Esophagus muscularis mucosa (tissue), 4 donors: ENCODE data around the gene CALM1. TPM values are rescaled to one million over a fixed set of nuclear protein-coding genes. Genes with fewer than 3 reads are reported as not detected.

Source experiments
- DNase-seq: peaks from one replicate; pipeline ENCODE4 v3.0.0-alpha.2; 2017; ENCODE audit errors: extremely low spot score
- H3K27ac ChIP-seq, 4 donors: fragments of 200-600 bp; sonication (generic); replicated peaks in 1 of 4; 1 replicate in 3 of 4; 2 replicates in 1 of 4; pipeline ENCODE4 v1.5.1; 2016 to 2019; ENCODE audit warnings: mild to moderate bottlenecking in 1 of 4
- H3K27me3 ChIP-seq, 4 donors: fragments of 200-600 bp; sonication (generic); one replicate each; pipeline versions ENCODE4 v1.5.1 to v1.6.0; 2016 to 2019
- H3K36me3 ChIP-seq, 4 donors: fragments of 200-600 bp; sonication (generic); one replicate each; pipeline ENCODE4 v1.5.1; 2016 to 2019
- H3K4me1 ChIP-seq, 4 donors: fragments of 200-600 bp; sonication (generic); one replicate each; pipeline ENCODE4 v1.5.1; 2016 to 2019
- H3K4me3 ChIP-seq, 4 donors: fragments of 200-600 bp; sonication (generic); 1 replicate in 2 of 4; 2 replicates in 2 of 4; pipeline ENCODE4 v1.5.1; 2016 to 2019; ENCODE audit warnings: mild to moderate bottlenecking in 4 of 4, moderate library complexity in 1 of 4
- H3K9me3 ChIP-seq, 4 donors: fragments of 200-600 bp; sonication (generic); 1 replicate in 3 of 4; 2 replicates in 1 of 4; pipeline ENCODE4 v1.5.1; 2016 to 2019
- CTCF ChIP-seq, 3 experiments: fragments of 200-600 bp in 2 of 3; fragments of 450-650 bp in 1 of 3; sonication (generic) in 2 of 3; IDR thresholded peaks; one replicate each; pipeline ENCODE4 v1.5.1; 2017 to 2019; ENCODE audit warnings: antibody characterized with exemption in 3 of 3, mild to moderate bottlenecking in 2 of 3, moderate library complexity in 1 of 3
- EP300 ChIP-seq: sonication (generic); formaldehyde crosslinking; IDR thresholded peaks from one replicate; pipeline ENCODE4 v1.6.1; 2017; ENCODE audit warnings: antibody characterized with exemption
- POLR2A ChIP-seq: fragments of 450-650 bp; IDR thresholded peaks from one replicate; pipeline ENCODE4 v1.6.1; 2017; ENCODE audit warnings: antibody characterized with exemption, moderate library complexity, mild to moderate bottlenecking, low read depth
- POLR2AphosphoS5 ChIP-seq, 2 donors: sonication (generic); formaldehyde crosslinking; IDR thresholded peaks; one replicate each; pipeline ENCODE4 v1.6.1; 2017; ENCODE audit warnings: antibody characterized with exemption in 2 of 2
- WGBS: methylation state at CpG from one replicate; pipeline ENCODE4 v1.1.5; 2018; 5-methylcytosine and 5-hydroxymethylcytosine counted together
- intact Hi-C: fragments of 100-400 bp; cut with DNase I; formaldehyde crosslinking; loops from one replicate; pipeline ENCODE4 v1.15.1; 2023
- total RNA-seq, 4 donors: library from RNA; depleted of rRNA; stranded (reverse); fragments of >200 nt; gene quantifications; one replicate each; pipeline versions ENCODE4 v1.1.0 to v1.2.1, GENCODE V29; 2016

CALM1 gene
- total RNA-seq, 4 donors from 2014 or later, result 482 to 847 (median 640) TPM

- Histone ChIP-seq H3K9me3 (no peaks in the 10 kb centered on the region), H3K36me3 (no peaks in the 10 kb centered on the region), H3K27me3 (no peaks in the 10 kb centered on the region), H3K27ac (no peak overlapping the region), H3K4me1 (peaks cover 12 to 15% (median 15%) of the 10 kb centered on the region in 4 donors), H3K4me3 (no peak overlapping the region)
- intact Hi-C loops, result no loop called here
- TF ChIP-seq POLR2AphosphoS5 (IDR thresholded peaks at IDR 0.05), result no peak
- no peak for TF ChIP-seq POLR2A
- no peak for TF ChIP-seq EP300
- TF ChIP-seq CTCF (IDR thresholded peaks at IDR 0.05), result no peak
- WGBS, result 93% methylated on average over 6 of the region's 6 CpGs
- DNase-seq, result no peak
Observed at GRCh38 chr14:90378249-90378648, 18.6 kb upstream of the CALM1 start.

- no peaks in the 10 kb centered on the region for H3K27me3 ChIP-seq
- no peak overlapping the region for H3K27ac ChIP-seq
- H3K4me3 ChIP-seq, result no peak overlapping the region
- peaks cover 13 to 21% (median 19%) of the 10 kb centered on the region in 4 donors for H3K4me1 ChIP-seq
- TF ChIP-seq EP300 (no peak), POLR2AphosphoS5 (IDR thresholded peaks at IDR 0.05) (no peak), POLR2A (no peak), CTCF (IDR thresholded peaks at IDR 0.05) (no peak)
- H3K36me3 ChIP-seq, result no peaks in the 10 kb centered on the region
- WGBS, result 93% methylated on average over 2 of the region's 2 CpGs
- H3K9me3 ChIP-seq, result no peaks in the 10 kb centered on the region
- intact Hi-C loops, result no loop called here
- no peak for DNase-seq
Observed at GRCh38 chr14:90379106-90379505, 17.7 kb upstream of the CALM1 start.

DNA sequence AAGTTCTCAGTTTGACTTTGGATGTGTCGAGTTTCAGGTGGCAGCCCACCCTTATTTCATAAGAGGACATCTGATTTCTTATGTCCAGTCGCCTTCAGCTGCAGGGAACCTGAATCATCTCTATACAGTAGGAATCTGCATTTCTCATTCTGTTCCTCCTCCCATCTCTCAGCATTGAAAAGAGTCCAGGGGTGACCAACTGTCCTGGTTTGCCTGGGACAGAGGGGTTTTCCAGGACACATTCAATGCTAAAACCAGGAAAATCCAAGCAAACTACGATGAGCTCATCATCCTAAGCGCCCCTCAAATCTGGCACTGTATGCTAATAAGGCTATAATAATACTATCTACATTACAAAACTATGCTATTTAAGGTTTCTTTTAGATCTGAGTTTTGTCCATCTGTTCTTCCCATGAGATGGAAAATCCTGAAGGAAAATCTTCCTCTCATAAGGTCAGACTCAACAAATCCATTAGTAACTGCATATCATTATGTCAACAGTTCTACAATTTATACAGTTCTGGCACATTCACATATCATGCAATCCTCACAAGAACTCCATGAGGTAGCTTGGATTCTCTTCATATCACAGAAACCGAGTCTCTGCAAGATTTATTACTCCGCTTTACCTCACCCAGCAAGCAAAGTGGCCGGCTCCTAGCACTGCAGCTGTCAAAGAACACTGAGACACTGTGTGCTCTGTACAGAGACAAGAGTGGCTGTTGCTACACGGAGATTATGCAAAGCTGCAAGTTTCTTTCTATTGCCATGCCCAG lies 15.6 kb upstream of the CALM1 start:
- DNase-seq, result no peak
- 68% methylated on average over 8 of the region's 8 CpGs for WGBS
- H3K27ac ChIP-seq, result peak overlapping the region; percentile 91 to 99 (median 97)
- peaks cover 15 to 31% (median 30%) of the 10 kb centered on the region in 4 donors for H3K4me1 ChIP-seq
- intact Hi-C loops, result loop anchor here (2.0 to 5.0 kb wide), 3 partner anchors 50 to 376 kb away; partner anchors contain the start of gene NRDE2
- H3K4me3 ChIP-seq, result peak overlapping the region in 3 of 4 donors; percentile 70 to 71 (median 71)
- TF ChIP-seq POLR2A (no peak), POLR2AphosphoS5 (IDR thresholded peaks at IDR 0.05) (peak; percentile 74 to 79), CTCF (IDR thresholded peaks at IDR 0.05) (peak in 2 of 3 experiments; percentile 11 to 21), EP300 (no peak)
- no peaks in the 10 kb centered on the region for H3K27me3 ChIP-seq
- no peaks in the 10 kb centered on the region for H3K36me3 ChIP-seq
- H3K9me3 ChIP-seq, result no peaks in the 10 kb centered on the region

- H3K4me3 ChIP-seq, result peak overlapping the region; percentile 60 to 71 (median 70)
- TF ChIP-seq POLR2AphosphoS5 (IDR thresholded peaks at IDR 0.05), result no peak
- peak in 1 of 3 experiments; percentile 7 for TF ChIP-seq CTCF (IDR thresholded peaks at IDR 0.05)
- TF ChIP-seq EP300, result no peak
- H3K9me3 ChIP-seq, result no peaks in the 10 kb centered on the region
- H3K27ac ChIP-seq, result peak overlapping the region; percentile 91 to 99 (median 97)
- no peaks in the 10 kb centered on the region for H3K27me3 ChIP-seq
- intact Hi-C loops, result loop anchor here (2.0 to 5.0 kb wide), 4 partner anchors 15 to 375 kb away; partner anchors contain the start of genes CALM1 and NRDE2
- no peaks in the 10 kb centered on the region for H3K36me3 ChIP-seq
- DNase-seq, result no peak
- 35% methylated on average over 13 of the region's 13 CpGs for WGBS
- H3K4me1 ChIP-seq, result peaks cover 15 to 31% (median 30%) of the 10 kb centered on the region in 4 donors
Observed at GRCh38 chr14:90381999-90382451, 14.8 kb upstream of the CALM1 start.
